Measurements from ENCODE around the gene MED31.

MED31 gene

GRCh38 chr17:6651354-6651918 is at the start of gene MED31, which contains the start of gene C17orf100:
TSS of gene MED31 (minus strand) at chr17:6651605. CDS start at chr17:6651528, 77 bp downstream.
TSS of gene C17orf100 (plus strand) at chr17:6651762. CDS start at chr17:6651914, 152 bp downstream.
- Histone ChIP-seq H3K9me3 (ENCODE audit: severe bottlenecking) (no peaks in the 10 kb centered on the region), H3K27me3 (ENCODE audit: insufficient read depth, poor library complexity, severe bottlenecking) (no peaks in the 10 kb centered on the region), H3K4me1 (ENCODE audit: insufficient read depth, poor library complexity, severe bottlenecking) (peaks cover 27% of the 10 kb centered on the region), H3K4me3 (ENCODE audit: severe bottlenecking) (peak within 1 kb of the TSS; percentile 67), H3K36me3 (ENCODE audit: low read depth) (peaks cover 36% of the 10 kb centered on the region), H3K27ac (ENCODE audit: poor library complexity, severe bottlenecking) (peak within 1 kb of the TSS; percentile 84)
- no peak for TF ChIP-seq CTCF (IDR thresholded peaks at IDR 0.05; ENCODE audit: poor library complexity, severe bottlenecking)
- peak; percentile 75 for ATAC-seq (ENCODE audit: low read depth)
- peak; percentile 93 for DNase-seq (ENCODE audit: low spot score)

- Histone ChIP-seq H3K9me3 (ENCODE audit: severe bottlenecking) (no peaks in the 10 kb centered on the region), H3K27me3 (ENCODE audit: insufficient read depth, poor library complexity, severe bottlenecking) (no peaks in the 10 kb centered on the region), H3K4me1 (ENCODE audit: insufficient read depth, poor library complexity, severe bottlenecking) (no peaks in the 10 kb centered on the region), H3K4me3 (ENCODE audit: severe bottlenecking) (no peak overlapping the region), H3K27ac (ENCODE audit: poor library complexity, severe bottlenecking) (no peak overlapping the region), H3K36me3 (ENCODE audit: low read depth) (no peaks in the 10 kb centered on the region)
- TF ChIP-seq CTCF (IDR thresholded peaks at IDR 0.05; ENCODE audit: poor library complexity, severe bottlenecking) = no peak
- DNase-seq (ENCODE audit: low spot score) (no peak), ATAC-seq (ENCODE audit: low read depth) (no peak)
These were observed 49.5 kb upstream of the MED31 start for GRCh38 chr17:6700948-6701307.

GRCh38 chr17:6699997-6700947 is 48.9 kb upstream of the MED31 start:
- H3K4me1 ChIP-seq (ENCODE audit: insufficient read depth, poor library complexity, severe bottlenecking) = peaks cover 3% of the 10 kb centered on the region
- no peak overlapping the region for H3K27ac ChIP-seq (ENCODE audit: poor library complexity, severe bottlenecking)
- no peaks in the 10 kb centered on the region for H3K9me3 ChIP-seq (ENCODE audit: severe bottlenecking)
- no peaks in the 10 kb centered on the region for H3K27me3 ChIP-seq (ENCODE audit: insufficient read depth, poor library complexity, severe bottlenecking)
- no peak overlapping the region for H3K4me3 ChIP-seq (ENCODE audit: severe bottlenecking)
- no peak for DNase-seq (ENCODE audit: low spot score)
- ATAC-seq (ENCODE audit: low read depth) = no peak
- H3K36me3 ChIP-seq (ENCODE audit: low read depth) = no peaks in the 10 kb centered on the region
- no peak for TF ChIP-seq CTCF (IDR thresholded peaks at IDR 0.05; ENCODE audit: poor library complexity, severe bottlenecking)

- H3K36me3 ChIP-seq (ENCODE audit: low read depth) = no peaks in the 10 kb centered on the region
- peaks cover 3% of the 10 kb centered on the region for H3K4me1 ChIP-seq (ENCODE audit: insufficient read depth, poor library complexity, severe bottlenecking)
- DNase-seq (ENCODE audit: low spot score) (no peak), ATAC-seq (ENCODE audit: low read depth) (no peak)
- no peak overlapping the region for H3K4me3 ChIP-seq (ENCODE audit: severe bottlenecking)
- H3K27ac ChIP-seq (ENCODE audit: poor library complexity, severe bottlenecking) = no peak overlapping the region
- no peaks in the 10 kb centered on the region for H3K27me3 ChIP-seq (ENCODE audit: insufficient read depth, poor library complexity, severe bottlenecking)
- no peak for TF ChIP-seq CTCF (IDR thresholded peaks at IDR 0.05; ENCODE audit: poor library complexity, severe bottlenecking)
- H3K9me3 ChIP-seq (ENCODE audit: severe bottlenecking) = no peaks in the 10 kb centered on the region
These were observed 46.6 kb upstream of the MED31 start for GRCh38 chr17:6698004-6698403.
